Measurements from ENCODE around the gene QSOX2.

QSOX2 gene

DNA sequence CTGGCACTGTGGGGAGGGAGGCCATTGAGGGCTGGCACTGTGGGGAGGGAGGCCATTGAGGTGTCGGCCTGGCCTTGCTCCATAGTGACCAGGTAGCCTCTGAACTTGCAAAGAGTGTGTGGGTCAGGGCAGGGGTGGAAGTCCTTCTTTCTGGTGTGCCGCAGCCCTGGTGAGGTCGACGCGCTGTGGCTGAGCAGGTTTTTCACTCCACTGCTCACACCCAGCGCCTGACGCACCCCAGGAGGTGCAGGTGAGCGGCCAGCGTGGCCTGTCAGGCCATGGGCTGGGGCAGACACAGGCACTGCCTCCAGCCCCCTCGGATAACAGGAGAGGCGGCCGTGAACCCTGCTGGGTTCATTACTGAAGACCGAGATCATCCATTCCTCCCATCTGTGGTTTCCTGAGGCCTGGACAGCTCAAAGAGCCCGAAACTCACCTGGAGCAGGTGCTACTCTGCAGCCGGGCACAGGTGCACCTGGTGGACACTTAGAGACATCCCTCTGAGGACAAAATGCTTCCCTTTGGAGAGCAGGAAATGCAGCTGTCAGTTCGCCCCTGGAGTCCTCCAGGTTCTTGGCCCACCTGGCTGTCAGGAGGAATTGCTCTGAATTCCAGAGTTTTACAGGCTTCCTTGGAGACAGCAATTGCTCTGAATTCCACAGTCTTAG, 73.1 kb downstream of the QSOX2 start:
- no peak for DNase-seq (ENCODE audit: low spot score)

DNA sequence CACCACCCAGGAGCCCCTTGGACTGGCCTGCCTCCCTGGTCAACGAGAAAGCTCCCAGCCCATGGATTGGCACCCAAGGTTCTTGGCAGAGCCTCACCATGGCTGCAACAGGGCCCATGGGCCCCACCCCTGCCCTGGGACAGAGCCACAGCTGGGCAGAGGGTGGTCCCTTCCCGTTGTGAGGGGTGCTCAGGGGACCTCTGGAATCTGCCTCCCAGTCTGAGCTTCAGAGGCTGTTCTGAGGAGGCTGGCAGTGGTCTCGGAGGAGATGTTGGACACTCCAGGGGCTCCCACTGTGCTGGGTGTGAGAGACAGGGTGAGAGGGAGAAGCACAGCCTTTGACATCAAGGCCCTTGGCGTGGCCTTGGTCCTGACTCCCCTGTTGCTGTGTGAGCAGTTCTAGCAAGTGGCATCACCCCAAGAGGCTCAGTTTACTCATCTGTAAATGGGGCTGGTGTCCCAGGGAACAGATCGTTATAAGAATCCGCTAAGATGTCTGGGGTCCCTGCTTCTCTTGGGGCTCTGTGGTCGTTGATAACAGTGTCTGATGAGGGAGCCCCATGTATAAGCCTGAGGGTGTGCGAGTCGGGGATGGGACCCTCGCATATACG, 73.7 kb downstream of the QSOX2 start:
- DNase-seq (ENCODE audit: low spot score) = no peak

DNA sequence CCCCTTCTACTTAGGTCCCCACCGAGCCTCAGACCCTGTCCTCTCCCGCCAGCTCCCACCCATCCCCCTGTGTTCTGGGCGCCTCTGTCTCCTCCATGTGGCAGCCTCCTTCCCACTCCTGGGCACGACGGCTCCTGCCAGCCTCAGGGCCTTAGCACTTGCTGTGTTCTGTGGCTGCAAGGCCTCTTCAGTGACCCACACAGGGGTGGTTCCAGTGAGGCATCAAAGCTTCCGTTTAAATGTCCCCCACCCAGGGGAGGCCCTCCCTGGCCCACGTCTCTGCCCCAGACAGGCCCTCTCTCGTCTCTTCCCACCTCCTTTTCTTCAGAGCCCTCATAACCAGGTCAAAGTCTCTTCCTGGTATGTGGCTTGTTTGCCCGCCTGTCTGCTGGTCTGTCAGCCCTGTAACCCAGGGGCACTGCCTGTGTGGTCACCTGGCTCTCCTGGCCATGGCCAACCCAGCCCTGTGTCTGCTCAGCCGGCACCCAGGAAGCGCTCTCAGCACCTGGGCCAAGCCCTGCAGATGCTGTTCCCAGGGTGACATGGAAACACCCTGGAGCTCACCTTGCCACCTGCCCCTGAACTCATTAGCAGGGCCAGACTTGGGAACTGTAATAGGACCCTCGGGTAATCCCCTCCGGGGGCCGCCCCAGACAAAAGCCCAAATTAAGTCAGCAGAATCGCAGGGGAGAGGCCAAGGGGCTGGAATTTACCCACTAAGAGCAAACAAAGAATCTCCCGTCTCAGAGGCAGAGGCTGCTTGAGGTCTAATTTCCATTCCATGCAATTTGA, 74.4 kb downstream of the QSOX2 start:
- DNase-seq (ENCODE audit: low spot score) = no peak

DNA sequence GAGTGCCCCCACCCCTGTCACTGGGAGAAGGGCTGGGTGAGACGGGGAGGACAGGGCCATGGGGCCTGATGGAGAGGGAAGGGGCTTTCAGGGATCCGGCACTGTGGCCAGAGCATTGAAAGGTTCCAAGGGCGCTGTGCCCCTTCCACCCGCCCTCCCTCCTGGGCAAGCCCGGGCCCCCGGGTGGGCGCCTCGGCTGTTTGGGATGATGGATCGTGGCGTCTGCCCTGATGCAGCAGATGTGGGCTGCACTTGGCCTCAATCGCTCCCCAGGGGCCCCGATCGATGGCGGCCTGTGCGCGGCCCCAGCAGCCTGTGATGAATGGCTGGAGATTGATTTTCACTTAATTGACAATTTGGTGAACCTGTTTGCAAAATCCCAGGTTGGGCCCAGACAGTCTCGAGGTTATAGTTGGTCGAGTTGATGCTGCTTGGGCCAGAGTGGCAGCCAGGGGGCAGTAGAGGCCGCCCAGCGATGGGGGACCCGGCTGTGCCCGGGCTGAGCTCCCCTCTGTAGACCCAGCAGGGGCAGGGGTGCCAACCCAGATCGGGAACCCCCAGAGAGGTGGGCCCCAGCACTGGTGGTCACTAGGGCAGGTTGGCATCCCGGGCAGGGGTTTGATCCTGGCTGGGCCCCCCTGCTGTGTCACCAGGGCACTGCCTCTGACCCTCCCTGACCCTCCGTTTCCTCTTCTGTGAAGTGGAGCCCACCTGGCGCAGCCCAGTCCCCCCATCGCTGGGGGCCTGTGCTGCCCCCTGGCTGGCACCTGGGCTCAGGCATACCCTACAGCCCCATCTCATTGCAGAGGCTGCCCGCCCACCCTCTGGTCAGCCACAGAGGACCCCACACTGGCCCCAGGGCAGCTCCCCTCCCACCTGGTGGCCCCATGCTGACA, 75.4 kb downstream of the QSOX2 start:
- DNase-seq (ENCODE audit: low spot score) = no peak

DNA sequence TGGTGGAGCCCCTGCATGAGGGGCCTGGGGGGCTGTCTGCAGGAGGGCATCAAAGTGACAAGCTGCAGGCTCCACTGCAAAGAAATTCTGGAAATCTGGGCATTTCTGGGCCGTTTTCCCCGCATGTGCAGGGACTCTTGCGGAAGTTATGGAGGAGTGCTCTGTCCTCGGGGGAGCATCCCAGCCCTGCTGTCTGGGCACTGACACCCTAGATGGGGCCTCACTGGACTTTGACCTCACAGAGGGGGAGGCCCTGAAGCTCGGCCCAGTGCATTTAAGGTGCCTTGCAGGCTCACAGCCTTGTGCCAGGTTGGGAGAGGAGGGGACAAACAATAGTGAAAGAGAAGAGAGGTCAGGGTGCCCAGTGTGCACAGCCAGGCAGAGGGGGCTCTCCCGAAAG, 76.1 kb downstream of the QSOX2 start:
- DNase-seq (ENCODE audit: low spot score) = no peak

DNA sequence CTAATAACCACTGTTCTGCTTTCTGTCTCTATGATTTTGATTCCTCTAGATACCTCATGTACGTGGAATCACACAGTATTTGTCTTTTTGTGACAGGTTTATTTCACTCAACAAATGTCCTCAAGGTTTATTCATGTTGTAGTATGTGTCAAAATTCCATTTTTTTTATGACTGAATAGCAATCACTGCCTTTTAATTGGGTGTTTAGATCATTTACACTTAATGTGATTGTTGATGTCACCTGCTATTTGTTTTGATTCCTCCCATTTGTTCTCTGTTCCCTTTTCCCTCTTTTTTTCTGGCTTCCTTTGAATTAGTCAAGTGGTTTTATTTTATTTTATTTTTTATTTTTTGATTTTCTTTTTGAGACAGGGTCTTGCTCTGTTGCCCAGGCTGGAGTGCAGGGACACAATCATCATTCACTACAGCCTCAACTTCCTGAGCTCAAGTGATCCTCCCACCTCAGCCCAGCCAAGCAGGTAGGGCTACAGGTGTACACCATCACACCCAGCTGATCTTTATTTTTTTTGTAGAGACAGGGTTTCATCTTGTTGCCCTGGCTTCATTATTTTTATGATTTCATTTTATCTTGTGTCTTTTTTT, 82.3 kb downstream of the QSOX2 start:
- no peak for DNase-seq (ENCODE audit: low spot score)

DNA sequence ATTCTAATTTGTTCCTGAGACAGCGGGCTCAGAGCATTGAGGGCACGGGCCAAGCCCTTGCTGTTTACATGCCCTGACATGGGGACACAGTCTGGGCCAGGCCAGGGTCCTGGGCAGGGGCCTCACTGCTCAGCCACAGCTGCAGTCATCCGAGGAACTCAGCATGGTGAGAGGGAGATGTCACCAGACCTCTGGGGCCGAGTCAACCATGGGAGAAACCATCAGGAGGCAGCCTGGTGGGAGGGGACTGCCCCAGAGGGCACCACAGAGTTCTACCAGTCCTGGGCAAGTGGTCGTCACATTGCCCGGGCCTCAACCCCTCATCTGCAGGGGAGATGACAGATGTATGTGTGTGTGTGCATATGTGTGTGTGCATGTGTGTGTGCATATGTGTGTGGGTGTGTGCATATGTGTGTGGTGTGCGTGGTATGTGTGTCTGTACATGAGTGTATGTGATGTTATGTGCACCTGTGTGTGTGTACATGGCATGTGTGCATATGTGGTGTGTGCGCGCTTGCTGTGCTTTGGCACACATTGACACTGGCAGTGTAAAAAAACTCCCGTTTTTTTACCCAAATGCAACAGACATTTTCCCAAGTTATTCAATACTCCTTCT, 84.5 kb downstream of the QSOX2 start:
- no peak for DNase-seq (ENCODE audit: low spot score)

DNA sequence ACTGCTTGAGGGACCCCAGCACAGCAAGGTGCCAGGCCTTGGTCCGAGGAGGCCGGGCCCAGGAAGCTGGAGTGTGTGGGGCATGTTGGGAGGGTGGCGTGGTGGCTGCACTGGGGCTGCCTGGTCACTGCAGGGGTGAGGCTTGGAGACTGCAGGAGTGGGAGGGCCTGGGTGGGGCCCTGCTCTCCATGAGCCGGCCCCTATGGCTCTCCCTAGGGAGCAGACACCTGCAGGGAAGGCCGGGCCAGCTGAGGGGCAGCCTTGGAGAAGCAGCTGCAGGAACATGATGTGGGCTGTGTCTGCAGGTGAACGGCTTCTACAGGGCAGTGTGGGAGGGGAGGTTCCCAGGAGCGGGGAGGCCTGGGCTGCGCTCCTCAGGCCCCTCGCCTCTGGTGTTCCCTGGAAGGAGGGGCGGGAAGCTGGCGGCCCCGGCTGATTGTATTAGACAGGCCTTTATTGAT, 85.2 kb downstream of the QSOX2 start:
- no peak for DNase-seq (ENCODE audit: low spot score)

DNA sequence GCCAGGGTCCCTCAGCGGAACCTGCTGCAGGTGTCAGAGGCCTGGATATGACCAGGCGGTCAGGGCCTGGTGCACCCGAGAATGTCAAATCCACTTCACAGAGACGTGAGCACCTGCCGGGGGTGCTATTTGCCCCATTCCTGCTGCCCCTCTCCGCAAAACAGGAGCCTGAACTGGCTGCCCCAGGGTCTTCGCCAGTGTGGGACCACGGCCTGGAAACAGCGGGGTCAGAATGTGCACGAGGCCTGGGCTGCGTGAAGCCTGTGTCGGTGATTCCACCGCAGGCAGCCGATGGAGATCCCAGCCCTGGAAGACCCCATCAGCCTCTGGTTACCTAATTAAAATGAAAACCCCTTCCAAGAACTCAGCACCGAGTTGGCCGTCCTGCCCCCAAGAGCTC, 85.8 kb downstream of the QSOX2 start:
- no peak for DNase-seq (ENCODE audit: low spot score)

DNA sequence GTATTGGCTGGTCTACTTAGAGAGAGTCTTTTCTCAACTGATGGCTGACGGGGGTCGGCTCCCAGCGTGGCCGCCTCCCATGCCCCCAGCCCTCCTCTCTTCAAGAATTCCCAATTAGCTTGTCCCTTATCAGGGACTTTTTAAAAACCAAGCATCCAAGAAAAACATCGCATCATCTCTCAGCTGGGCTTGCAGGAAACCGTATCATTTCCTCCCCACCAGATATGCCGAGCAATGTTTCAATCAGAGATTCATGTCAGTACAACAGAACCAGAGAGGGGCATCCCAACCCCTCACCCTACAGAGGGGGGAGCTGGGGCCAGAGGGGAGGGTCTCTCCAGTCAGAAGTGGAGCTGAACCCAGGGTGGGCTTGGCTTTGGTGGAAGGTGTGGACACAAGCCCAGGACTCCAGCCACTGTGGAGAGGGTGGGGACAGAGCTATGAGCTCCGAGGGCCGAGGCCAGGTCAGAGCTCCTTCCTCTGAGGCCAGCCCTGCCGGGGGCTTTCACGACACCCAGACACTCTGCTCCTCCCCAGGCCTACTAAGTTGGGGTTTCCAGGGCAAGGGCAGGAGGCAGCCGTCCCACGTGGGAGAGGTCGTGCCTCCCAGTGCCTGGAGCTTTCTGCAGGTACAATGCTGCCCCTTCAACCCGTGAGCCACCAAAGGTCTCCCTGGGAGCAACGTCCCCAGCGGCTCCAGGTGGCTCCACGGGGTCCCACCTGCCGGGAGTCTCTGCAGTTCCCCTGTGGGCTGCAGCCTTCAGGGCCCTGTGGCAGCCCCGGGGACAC, 87.9 kb downstream of the QSOX2 start:
- peak; percentile 43 for DNase-seq (ENCODE audit: low spot score)

All from kidney capillary endothelial cell (primary cell).